HG03135 (cell line): ENCODE measurements around the gene GPX6.
A peak's percentile ranks its signal among the peaks of the same experiment; 100 is the strongest.
"Not testable (repeated sequence)": the region's sequence is repeated elsewhere in the genome, so short reads cannot be mapped to it uniquely, and the experiment has no call there.

Source experiments
- ATAC-seq: cut with Tn5 transposase; IDR thresholded peaks from one replicate; pipeline ENCODE4 v1.9.1; 2021; ENCODE audit warnings: mild to moderate bottlenecking, moderate library complexity; ENCODE audit not compliant: unreplicated experiment

GPX6 gene

GRCh38 chr6:28515676-28516075 lies at the start of gene GPX6:
TSS of gene GPX6 (minus strand) at chr6:28515793. CDS start at chr6:28515743, 50 bp downstream.
- ATAC-seq = no peak

- ATAC-seq = no peak
Measured at GRCh38 chr6:28563430-28564095, 48.0 kb upstream of the GPX6 start.

GRCh38 chr6:28558629-28559028 lies 43.0 kb upstream of the GPX6 start:
- ATAC-seq = no peak

- no peak for ATAC-seq
Measured at GRCh38 chr6:28555136-28555535, 39.5 kb upstream of the GPX6 start.

- ATAC-seq = no peak
Measured at GRCh38 chr6:28553986-28554881, 38.6 kb upstream of the GPX6 start.

- ATAC-seq = no peak
Measured at GRCh38 chr6:28553384-28553985, 37.9 kb upstream of the GPX6 start.

GRCh38 chr6:28551891-28552666 lies 36.5 kb upstream of the GPX6 start:
- no peak for ATAC-seq

- not testable (repeated sequence) for ATAC-seq
Measured at GRCh38 chr6:28547003-28547402, 31.4 kb upstream of the GPX6 start.

- no peak for ATAC-seq
Measured at GRCh38 chr6:28545955-28546354, 30.4 kb upstream of the GPX6 start.

- no peak for ATAC-seq
Measured at GRCh38 chr6:28543651-28544610, 28.3 kb upstream of the GPX6 start.

- peak; percentile 55 for ATAC-seq
Measured at GRCh38 chr6:28542440-28543296, 27.1 kb upstream of the GPX6 start.

GRCh38 chr6:28541996-28542395 lies 26.4 kb upstream of the GPX6 start:
- no peak for ATAC-seq

- no peak for ATAC-seq
Measured at GRCh38 chr6:28537509-28538140, 22.0 kb upstream of the GPX6 start.

GRCh38 chr6:28537065-28537464 lies 21.5 kb upstream of the GPX6 start:
- ATAC-seq = no peak

- no peak for ATAC-seq
Measured at GRCh38 chr6:28534875-28535274, 19.3 kb upstream of the GPX6 start.

- ATAC-seq = no peak
Measured at GRCh38 chr6:28534306-28534705, 18.7 kb upstream of the GPX6 start.

GRCh38 chr6:28531479-28532128 lies 16.0 kb upstream of the GPX6 start:
- no peak for ATAC-seq

- ATAC-seq = no peak
Measured at GRCh38 chr6:28530777-28531176, 15.2 kb upstream of the GPX6 start.
